ENCODE results near the gene NKX1-1. TPM values are rescaled to one million over a fixed set of nuclear protein-coding genes. Genes with fewer than 3 reads are reported as not detected.

NKX1-1 gene
- total RNA-seq, 1 donor from 2014 or later = not detected

- Mint-ChIP-seq H3K27me3 (no peaks in the 10 kb centered on the region), H3K36me3 (ENCODE audit: insufficient read depth) (peaks cover 22% of the 10 kb centered on the region), H3K4me3 (ENCODE audit: low read depth) (no peak overlapping the region), H3K9me3 (ENCODE audit: low read depth) (peaks cover 6% of the 10 kb centered on the region), H3K4me1 (ENCODE audit: low read depth) (peaks cover 14% of the 10 kb centered on the region), H3K27ac (no peak overlapping the region)
- DNase-seq (ENCODE audit: low spot score, unreplicated experiment) = no peak
- peak; percentile 15 for TF ChIP-seq CTCF (IDR thresholded peaks at IDR 0.05; ENCODE audit: unreplicated experiment)
These were observed 37.7 kb downstream of the NKX1-1 start for GRCh38 chr4:1368421-1369090.

- H3K36me3 Mint-ChIP-seq (ENCODE audit: insufficient read depth) = peaks cover 17% of the 10 kb centered on the region
- H3K4me3 Mint-ChIP-seq (ENCODE audit: low read depth) = no peak overlapping the region
- TF ChIP-seq CTCF (IDR thresholded peaks at IDR 0.05; ENCODE audit: unreplicated experiment) = no peak
- peaks cover 6% of the 10 kb centered on the region for H3K9me3 Mint-ChIP-seq (ENCODE audit: low read depth)
- peaks cover 14% of the 10 kb centered on the region for H3K4me1 Mint-ChIP-seq (ENCODE audit: low read depth)
- no peak overlapping the region for H3K27ac Mint-ChIP-seq
- no peaks in the 10 kb centered on the region for H3K27me3 Mint-ChIP-seq
- no peak for DNase-seq (ENCODE audit: low spot score, unreplicated experiment)
These were observed 38.3 kb downstream of the NKX1-1 start for GRCh38 chr4:1367936-1368289.

GRCh38 chr4:1367230-1367935 is 38.9 kb downstream of the NKX1-1 start:
- no peak for DNase-seq (ENCODE audit: low spot score, unreplicated experiment)
- peaks cover 6% of the 10 kb centered on the region for H3K9me3 Mint-ChIP-seq (ENCODE audit: low read depth)
- H3K36me3 Mint-ChIP-seq (ENCODE audit: insufficient read depth) = peaks cover 13% of the 10 kb centered on the region
- H3K27ac Mint-ChIP-seq = no peak overlapping the region
- H3K4me3 Mint-ChIP-seq (ENCODE audit: low read depth) = no peak overlapping the region
- H3K27me3 Mint-ChIP-seq = no peaks in the 10 kb centered on the region
- peaks cover 14% of the 10 kb centered on the region for H3K4me1 Mint-ChIP-seq (ENCODE audit: low read depth)
- no peak for TF ChIP-seq CTCF (IDR thresholded peaks at IDR 0.05; ENCODE audit: unreplicated experiment)

GRCh38 chr4:1366371-1367229 is 39.6 kb downstream of the NKX1-1 start:
- no peak for TF ChIP-seq CTCF (IDR thresholded peaks at IDR 0.05; ENCODE audit: unreplicated experiment)
- no peak overlapping the region for H3K4me3 Mint-ChIP-seq (ENCODE audit: low read depth)
- H3K36me3 Mint-ChIP-seq (ENCODE audit: insufficient read depth) = peaks cover 5% of the 10 kb centered on the region
- H3K27me3 Mint-ChIP-seq = no peaks in the 10 kb centered on the region
- peaks cover 14% of the 10 kb centered on the region for H3K4me1 Mint-ChIP-seq (ENCODE audit: low read depth)
- H3K27ac Mint-ChIP-seq = no peak overlapping the region
- no peaks in the 10 kb centered on the region for H3K9me3 Mint-ChIP-seq (ENCODE audit: low read depth)
- no peak for DNase-seq (ENCODE audit: low spot score, unreplicated experiment)

All from progenitor cell of endocrine pancreas (in vitro differentiated cells).